NK-92 (cell line): ENCODE results near the gene UROC1.
A peak's percentile ranks its signal among the peaks of the same experiment; 100 is the strongest.

ENCODE experiments used
- DNase-seq: peaks from one replicate; lab custom pipeline; 2025; ENCODE audit not compliant: unreplicated experiment; lab: John Stamatoyannopoulos, UW

Gene UROC1

GRCh38 chr3:126481808-126482502 is 35.6 kb downstream of the UROC1 start:
- no peak for DNase-seq

GRCh38 chr3:126480861-126481260 is 36.7 kb downstream of the UROC1 start:
- DNase-seq: no peak

- no peak for DNase-seq
These were observed 37.4 kb downstream of the UROC1 start for GRCh38 chr3:126480206-126480605.

GRCh38 chr3:126479642-126480041 is 37.9 kb downstream of the UROC1 start:
- no peak for DNase-seq

GRCh38 chr3:126478581-126479310 is 38.8 kb downstream of the UROC1 start:
- DNase-seq: no peak

GRCh38 chr3:126477061-126477380 is 40.6 kb downstream of the UROC1 start:
- no peak for DNase-seq

- DNase-seq: no peak
These were observed 41.2 kb downstream of the UROC1 start for GRCh38 chr3:126476166-126477060.

GRCh38 chr3:126475413-126476114 is 42.0 kb downstream of the UROC1 start, which contains the start of gene ZXDC:
Gene ZXDC (minus strand): TSS chr3:126475891. CDS start chr3:126475865, 26 bp downstream.
- peak; percentile 48 for DNase-seq

GRCh38 chr3:126474498-126475412 is 42.8 kb downstream of the UROC1 start:
- no peak for DNase-seq

GRCh38 chr3:126473292-126474168 is 44.0 kb downstream of the UROC1 start:
- DNase-seq: no peak

GRCh38 chr3:126472277-126473006 is 45.1 kb downstream of the UROC1 start:
- DNase-seq: no peak

GRCh38 chr3:126469479-126469878 is 48.1 kb downstream of the UROC1 start:
- DNase-seq: no peak

GRCh38 chr3:126468028-126468891 is 49.3 kb downstream of the UROC1 start:
- DNase-seq: no peak

GRCh38 chr3:126467611-126467955 is 50.0 kb downstream of the UROC1 start:
- no peak for DNase-seq

GRCh38 chr3:126466886-126467610 is 50.5 kb downstream of the UROC1 start:
- no peak for DNase-seq

GRCh38 chr3:126465928-126466544 is 51.5 kb downstream of the UROC1 start:
- DNase-seq: no peak
